Measurements from ENCODE around the gene NUP93.
A peak's percentile ranks its signal among the peaks of the same experiment; 100 is the strongest.

Gene NUP93

DNA sequence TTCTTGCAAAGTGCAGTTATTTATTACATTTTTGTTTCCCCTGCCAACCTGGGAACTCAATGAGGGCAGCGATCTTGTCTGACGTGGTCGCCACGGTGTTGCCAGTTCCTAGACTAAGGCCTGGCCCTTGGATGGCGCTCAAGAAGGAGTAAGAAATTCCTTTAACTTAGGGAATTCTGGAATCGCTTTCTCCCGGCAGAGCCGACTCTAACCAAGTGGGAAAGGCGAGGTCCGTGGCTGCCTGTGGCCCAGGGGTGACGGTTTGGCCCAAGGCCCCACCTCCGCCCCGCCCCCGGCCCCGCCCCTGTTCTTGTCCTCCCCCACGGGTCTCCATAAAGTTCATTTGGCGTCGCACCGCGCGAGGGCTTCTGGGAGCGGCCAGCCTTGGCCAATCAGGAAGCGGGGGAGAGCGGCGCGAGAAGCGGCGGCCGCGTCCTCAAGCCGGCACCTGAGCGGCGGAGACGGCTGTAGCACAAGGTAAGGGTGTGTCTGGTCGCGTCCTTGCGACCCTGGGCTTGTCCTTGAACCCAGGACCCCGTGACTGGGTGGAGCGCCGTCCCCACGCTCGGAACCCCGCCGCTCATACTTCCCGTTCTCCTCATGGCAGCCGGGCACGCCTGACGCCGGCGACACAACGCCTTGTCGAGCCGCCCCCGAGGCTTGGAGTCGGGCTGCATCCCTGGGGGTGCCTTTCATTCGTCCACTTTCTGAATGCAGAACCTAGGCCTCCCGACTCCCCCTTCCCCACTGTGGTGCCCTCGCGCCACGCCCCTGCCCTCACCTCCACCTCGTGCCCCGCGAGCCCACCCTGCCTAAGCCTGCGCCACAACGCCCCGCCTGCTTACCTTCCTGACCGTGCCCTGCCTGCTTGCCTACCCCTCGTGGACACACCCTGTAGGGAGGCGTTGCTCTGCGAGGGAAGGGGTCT is at the start of gene NUP93:
TSS of gene NUP93 (plus strand) at position 395 of the 928 bp plus-strand sequence. CDS start 18,119 bp downstream, outside the sequence.
- DNase-seq (ENCODE audit: low read depth): peak; percentile 86

GRCh38 chr16:56681939-56682702 is 47.8 kb upstream of the NUP93 start, which contains the start of gene MT1X:
Gene MT1X, plus strand, starts transcription at chr16:56682470. Its CDS starts 71 bp downstream, at chr16:56682541.
- DNase-seq (ENCODE audit: low read depth): peak; percentile 79

DNA sequence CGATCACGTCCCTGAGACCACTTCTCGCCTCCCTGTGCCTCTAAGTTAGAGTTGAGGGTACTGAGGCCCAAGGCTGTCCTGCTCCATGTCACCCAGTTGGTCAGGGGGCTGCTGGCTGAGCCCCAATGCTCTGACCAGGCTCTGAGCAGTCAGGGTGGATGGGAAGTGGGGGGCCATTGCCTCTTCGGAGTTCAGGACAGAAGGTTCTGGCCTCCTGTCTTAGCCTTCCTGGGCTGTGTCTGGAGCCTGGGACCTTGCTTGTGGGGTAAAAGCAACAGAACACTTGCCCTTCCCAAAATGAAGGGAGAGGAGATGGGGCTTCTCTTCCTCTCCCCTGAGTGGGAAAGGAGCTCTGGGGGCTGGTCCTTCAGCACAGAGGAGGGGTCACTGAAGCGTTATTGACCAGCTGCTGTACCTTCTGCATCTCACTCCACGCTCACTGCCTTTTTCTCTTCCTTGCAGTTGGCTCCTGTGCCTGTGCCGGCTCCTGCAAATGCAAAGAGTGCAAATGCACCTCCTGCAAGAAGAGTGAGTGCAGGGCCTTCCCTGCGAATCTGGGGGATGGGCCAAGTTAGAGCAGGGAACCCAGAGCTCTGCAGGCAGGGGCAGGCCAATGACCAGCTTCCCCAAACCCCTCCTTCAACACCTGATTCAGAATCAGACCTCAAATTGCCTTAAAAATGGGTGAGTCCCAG is 47.1 kb upstream of the NUP93 start:
- no peak for DNase-seq (ENCODE audit: low read depth)

GRCh38 chr16:56683424-56684172 is 46.3 kb upstream of the NUP93 start:
- DNase-seq (ENCODE audit: low read depth): no peak

- no peak for DNase-seq (ENCODE audit: low read depth)
Measured at GRCh38 chr16:56684256-56684925, 45.5 kb upstream of the NUP93 start.

DNA sequence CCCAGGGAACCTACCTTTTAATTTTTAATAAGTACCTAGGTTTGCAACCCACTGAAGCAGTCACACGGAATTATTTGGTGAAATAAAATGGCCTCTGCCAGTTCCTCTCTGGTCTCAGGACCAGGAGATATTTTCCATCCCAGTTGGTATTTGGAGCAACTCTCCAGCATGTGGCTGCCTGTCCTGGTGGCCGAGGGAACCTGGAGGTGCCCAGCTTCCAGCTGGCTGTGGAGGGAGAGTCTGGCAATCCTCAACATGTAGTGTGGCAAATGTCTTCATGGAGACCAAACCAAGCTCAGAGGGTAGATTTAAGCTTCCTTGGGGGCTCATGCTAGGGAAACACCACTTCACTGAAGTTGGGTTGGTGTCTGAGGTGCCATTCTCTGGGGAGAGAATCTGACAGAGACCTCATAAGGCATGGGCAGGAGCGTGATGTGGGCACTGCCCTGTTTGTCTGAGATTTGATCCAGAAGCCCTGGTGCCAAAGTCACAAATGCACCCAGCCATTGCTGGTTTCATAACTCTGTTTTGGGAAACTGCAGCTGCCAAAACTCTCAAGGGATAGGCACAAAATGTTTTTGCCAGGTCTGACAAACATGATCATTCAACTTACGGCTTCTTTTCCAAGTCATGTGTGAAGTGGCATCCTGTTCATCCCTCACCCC is 44.9 kb upstream of the NUP93 start:
- no peak for DNase-seq (ENCODE audit: low read depth)

- DNase-seq (ENCODE audit: low read depth): no peak
Measured at GRCh38 chr16:56686758-56687157, 43.2 kb upstream of the NUP93 start.

DNA sequence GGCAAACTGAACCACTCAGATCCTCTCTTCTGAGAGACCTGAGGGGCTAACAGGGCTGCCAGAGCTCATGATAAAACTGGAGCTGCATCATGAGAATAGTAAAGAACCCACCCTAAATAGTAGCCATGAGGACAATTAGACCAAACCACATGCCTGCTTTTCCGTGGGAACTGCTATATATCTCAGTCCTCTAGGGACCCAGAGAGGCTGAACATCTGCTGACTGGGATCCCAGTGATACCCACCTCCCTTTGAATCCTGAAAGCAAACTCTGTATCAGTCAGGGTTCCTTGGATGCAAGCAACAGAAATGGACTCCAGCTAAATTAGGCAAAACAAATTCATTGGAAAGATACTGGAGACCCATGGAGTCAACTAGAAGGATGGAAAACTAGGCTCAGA is 41.2 kb upstream of the NUP93 start:
- DNase-seq (ENCODE audit: low read depth): no peak

DNA sequence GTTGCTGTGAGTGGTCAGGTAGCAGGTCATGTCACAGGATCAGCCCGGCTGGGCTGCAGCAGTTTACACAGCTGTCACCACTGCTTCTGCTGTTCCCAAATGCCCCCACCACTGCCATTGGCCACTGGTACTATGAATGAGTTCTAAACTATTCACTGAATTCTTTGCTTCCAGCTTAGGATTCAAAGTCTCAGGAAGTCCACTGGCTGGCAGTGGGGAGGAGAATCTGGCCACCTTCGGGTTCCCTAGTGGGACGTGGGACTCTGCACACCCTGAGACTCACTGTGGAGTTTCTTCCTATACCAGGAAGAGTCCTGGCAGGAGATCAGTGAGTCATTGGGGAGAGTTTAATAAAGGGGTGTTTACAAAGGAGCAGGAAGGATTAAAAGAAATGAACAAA is 40.8 kb upstream of the NUP93 start:
- no peak for DNase-seq (ENCODE audit: low read depth)

GRCh38 chr16:56690420-56691122 is 39.4 kb upstream of the NUP93 start:
- no peak for DNase-seq (ENCODE audit: low read depth)

GRCh38 chr16:56691885-56692284 is 38.0 kb upstream of the NUP93 start:
- DNase-seq (ENCODE audit: low read depth): no peak

- DNase-seq (ENCODE audit: low read depth): no peak
Measured at GRCh38 chr16:56695246-56695645, 34.7 kb upstream of the NUP93 start.

- no peak for DNase-seq (ENCODE audit: low read depth)
Measured at GRCh38 chr16:56697456-56698155, 32.3 kb upstream of the NUP93 start.

DNA sequence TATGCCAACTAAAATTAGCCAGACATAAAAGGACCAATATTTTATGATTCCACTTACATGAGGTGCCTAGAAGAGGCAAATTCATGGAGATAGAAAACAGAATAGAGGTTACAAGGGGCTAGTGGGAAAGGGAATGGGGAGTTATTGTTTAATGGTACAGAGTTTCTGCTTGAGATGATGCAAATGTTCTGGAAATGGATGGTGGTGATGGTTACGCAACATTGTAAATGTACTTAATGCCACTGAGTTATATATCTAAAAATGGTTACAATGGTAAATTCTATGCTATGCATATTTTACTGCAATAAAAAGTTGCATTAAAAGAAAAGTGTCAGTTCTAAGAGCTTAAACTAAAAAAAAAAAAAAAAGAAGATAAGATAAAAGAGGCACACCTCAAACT is 29.7 kb upstream of the NUP93 start:
- no peak for DNase-seq (ENCODE audit: low read depth)

GRCh38 chr16:56700631-56701030 is 29.3 kb upstream of the NUP93 start:
- DNase-seq (ENCODE audit: low read depth): no peak

- DNase-seq (ENCODE audit: low read depth): no peak
Measured at GRCh38 chr16:56701534-56701933, 28.4 kb upstream of the NUP93 start.

DNA sequence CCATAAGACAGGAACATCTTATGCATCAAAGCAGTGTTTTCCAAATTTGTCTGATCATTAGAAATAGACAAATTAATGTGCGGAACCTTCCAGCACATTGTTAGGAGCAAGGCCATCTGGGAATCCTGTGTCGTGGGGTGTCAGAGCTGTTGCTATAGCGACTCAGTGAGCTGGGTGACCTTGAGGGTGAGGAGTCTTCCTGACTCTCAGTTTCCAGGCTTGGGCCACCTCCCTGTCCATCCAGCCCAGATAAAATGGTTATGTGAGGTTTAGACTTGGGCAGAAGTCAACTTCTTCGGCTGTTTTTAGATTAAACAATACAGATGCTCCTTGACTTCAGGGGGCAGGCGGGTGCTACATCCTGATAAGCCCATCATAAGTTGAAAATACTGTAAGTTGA is 27.1 kb upstream of the NUP93 start:
- DNase-seq (ENCODE audit: low read depth): no peak

DNA sequence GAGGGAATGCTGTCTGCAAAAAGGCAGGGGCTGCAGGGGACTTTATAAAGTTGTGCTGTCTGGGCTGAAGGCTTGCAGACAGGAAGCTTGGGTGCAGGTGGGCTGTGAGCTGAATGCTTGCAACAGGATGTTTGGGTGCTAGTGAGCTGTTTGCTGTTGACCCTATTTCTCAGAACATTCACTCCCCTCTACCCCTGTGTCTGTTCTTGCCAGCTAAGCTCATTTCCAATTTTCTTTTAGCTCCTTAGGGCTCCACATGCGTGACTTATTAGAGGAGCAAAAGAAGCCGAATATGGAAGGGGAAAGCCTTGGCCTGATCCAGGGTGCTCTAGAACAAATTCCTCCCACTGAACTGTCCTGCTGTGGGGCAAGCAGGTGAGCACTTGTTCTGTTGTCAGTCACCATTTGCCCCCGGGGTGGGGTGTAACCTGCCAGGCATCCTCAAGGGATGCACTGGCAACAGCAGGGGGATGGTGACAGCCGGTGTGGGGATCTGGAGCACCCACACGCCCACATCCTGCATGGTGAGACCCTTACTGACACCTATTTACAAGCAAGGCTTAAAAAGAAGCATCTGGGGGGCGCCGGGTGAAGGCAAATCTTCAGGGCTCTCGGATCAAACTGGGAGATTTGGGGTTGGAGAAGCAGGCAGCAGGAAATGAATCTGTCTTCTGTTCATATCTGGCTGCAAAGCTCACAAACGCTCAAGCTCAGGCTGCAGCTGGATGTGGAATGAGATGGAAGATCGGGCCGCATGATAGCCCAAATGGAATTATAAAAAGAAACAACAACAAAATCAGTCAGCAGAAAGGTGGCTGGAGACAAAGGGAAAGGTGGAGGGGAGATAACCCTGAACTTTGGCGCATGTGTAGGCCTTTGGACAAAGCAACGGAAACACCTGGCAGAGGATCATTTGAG is 21.1 kb upstream of the NUP93 start:
- no peak for DNase-seq (ENCODE audit: low read depth)

Measured in activated T-helper 9 cell treated with anti-CD3 and anti-CD28 coated beads, Interleukin-2, amount 50 U/mL, for 16 hours (primary cell).